Body of pancreas (tissue), 4 donors: ENCODE data around the gene STAT4. TPM values are rescaled to one million over a fixed set of nuclear protein-coding genes. Genes with fewer than 3 reads are reported as not detected.

Experiments used
- ATAC-seq: fragments of 150-250 bp; one replicate; pipeline ENCODE4 v1.9.1; 2016
- DNase-seq, 4 donors: peaks; one replicate each; pipeline ENCODE4 v3.0.0-alpha.2; 2019
- H3K27ac ChIP-seq, 4 donors: fragments of 200-600 bp; sonication (generic); 1 replicate in 3 of 4; 2 replicates in 1 of 4; pipeline versions ENCODE4 v1.5.1 to v1.6.1; 2016 to 2019; ENCODE audit warnings: mild to moderate bottlenecking in 1 of 4, mixed read lengths in 1 of 4, moderate library complexity in 1 of 4
- H3K27me3 ChIP-seq, 2 donors: fragments of 200-600 bp; sonication (generic); one replicate each; pipeline ENCODE4 v1.6.0; 2016; ENCODE audit warnings: mild to moderate bottlenecking in 1 of 2
- H3K36me3 ChIP-seq, 2 donors: fragments of 200-600 bp; sonication (generic); replicated peaks in 1 of 2; 2 replicates each; pipeline ENCODE4 v1.5.1; 2016; ENCODE audit warnings: low read depth in 2 of 2; ENCODE audit not compliant: insufficient read depth in 1 of 2
- H3K4me1 ChIP-seq: fragments of 200-600 bp; sonication (generic); one replicate; pipeline ENCODE4 v1.6.0; 2016
- H3K4me3 ChIP-seq, 2 donors: fragments of 200-600 bp; sonication (generic); 1 replicate in 1 of 2; 2 replicates in 1 of 2; pipeline ENCODE4 v1.5.1; 2016 to 2019
- H3K9me3 ChIP-seq, 3 donors: fragments of 200-600 bp; sonication (generic); 1 replicate in 2 of 3; 2 replicates in 1 of 3; pipeline ENCODE4 v1.5.1; 2016
- POLR2A ChIP-seq, 3 donors: fragments of 450-650 bp; IDR thresholded peaks; one replicate each; pipeline ENCODE4 v1.6.1; 2016; ENCODE audit warnings: antibody characterized with exemption in 3 of 3, mild to moderate bottlenecking in 2 of 3
- WGBS, 2 donors: methylation state at CpG; one replicate each; pipeline ENCODE4 v1.1.5; 2017; 5-methylcytosine and 5-hydroxymethylcytosine counted together
- intact Hi-C: fragments of 100-400 bp; cut with DNase I; formaldehyde crosslinking; loops from one replicate; pipeline ENCODE4 v1.15.1; 2023
- total RNA-seq, 2 donors: library from RNA; depleted of rRNA; stranded (reverse); fragments of >200 nt; gene quantifications; one replicate each; pipeline ENCODE4 v1.1.0, GENCODE V29; 2016
- TF ChIP-seq, protein P1 (sequence below), 7 experiments: fragments of 450-650 bp in 4 of 7; fragments of 200-600 bp in 3 of 7; sonication (generic) in 3 of 7; IDR thresholded peaks; one replicate each; pipeline ENCODE4 v1.5.1; 2016 to 2019; ENCODE audit warnings: antibody characterized with exemption in 7 of 7

STAT4 gene
- total RNA-seq, 2 donors from 2014 or later, result 0.52 to 2.6 TPM

DNA sequence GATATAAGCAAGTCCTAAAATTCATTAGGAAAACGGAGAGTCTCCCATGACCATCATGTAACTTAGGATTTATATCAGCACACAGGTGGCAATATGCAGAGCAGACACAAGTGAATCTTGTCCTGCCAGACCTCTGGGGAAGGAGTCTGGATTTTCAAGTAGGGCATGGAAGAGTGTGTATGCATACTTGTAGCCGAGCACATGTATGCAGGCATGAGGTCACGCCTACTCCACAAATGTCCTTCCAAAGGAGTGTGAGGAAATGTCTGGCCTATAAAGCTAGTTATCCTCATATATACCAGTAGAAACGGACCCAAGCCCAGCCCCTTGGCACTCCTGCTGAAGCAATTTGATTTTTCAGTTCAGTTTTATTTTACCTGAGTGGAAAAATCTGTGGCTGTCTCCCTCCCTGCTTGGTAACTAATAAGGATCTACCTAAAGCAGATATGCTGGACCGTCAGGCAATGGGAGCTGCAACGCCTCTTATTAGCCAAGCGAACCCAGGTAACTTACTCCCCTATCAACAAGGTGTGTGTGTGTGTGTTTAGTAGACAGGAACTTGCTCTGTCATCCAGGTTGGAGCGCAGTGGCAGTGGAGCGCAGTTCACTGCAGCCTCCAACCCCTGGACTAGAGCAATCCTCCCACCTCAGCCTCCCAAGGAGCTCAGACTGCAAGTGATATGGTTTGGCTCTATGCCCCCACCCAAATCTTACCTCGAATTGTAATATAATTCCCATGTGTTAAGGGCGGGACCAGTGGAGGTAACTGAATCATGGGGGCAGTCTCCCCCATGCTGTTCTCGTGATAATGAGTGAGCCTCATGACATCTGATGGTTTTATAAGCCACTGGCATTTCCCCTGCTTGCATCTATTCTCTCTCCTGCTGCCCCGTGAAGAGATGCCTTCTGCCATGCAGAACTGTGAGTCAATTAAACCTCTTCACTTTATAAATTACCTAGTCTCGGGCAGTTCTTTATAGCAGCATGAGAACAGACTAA, 139.6 kb downstream of the STAT4 start:
- intact Hi-C loops, result no loop called here
- Histone ChIP-seq H3K27ac (no peak overlapping the region), H3K4me3 (no peak overlapping the region), H3K36me3 (peaks cover 0 to 6% of the 10 kb centered on the region in 2 donors), H3K4me1 (peaks cover 33% of the 10 kb centered on the region), H3K27me3 (no peaks in the 10 kb centered on the region), H3K9me3 (no peaks in the 10 kb centered on the region)
- WGBS, 2 donors, result 72 to 77% methylated on average over 14 of the region's 14 CpGs
- no peak for DNase-seq
- TF ChIP-seq POLR2A (IDR thresholded peaks at IDR 0.05), result no peak
- TF ChIP-seq, protein P1, sequence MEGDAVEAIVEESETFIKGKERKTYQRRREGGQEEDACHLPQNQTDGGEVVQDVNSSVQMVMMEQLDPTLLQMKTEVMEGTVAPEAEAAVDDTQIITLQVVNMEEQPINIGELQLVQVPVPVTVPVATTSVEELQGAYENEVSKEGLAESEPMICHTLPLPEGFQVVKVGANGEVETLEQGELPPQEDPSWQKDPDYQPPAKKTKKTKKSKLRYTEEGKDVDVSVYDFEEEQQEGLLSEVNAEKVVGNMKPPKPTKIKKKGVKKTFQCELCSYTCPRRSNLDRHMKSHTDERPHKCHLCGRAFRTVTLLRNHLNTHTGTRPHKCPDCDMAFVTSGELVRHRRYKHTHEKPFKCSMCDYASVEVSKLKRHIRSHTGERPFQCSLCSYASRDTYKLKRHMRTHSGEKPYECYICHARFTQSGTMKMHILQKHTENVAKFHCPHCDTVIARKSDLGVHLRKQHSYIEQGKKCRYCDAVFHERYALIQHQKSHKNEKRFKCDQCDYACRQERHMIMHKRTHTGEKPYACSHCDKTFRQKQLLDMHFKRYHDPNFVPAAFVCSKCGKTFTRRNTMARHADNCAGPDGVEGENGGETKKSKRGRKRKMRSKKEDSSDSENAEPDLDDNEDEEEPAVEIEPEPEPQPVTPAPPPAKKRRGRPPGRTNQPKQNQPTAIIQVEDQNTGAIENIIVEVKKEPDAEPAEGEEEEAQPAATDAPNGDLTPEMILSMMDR (IDR thresholded peaks at IDR 0.05), result no peak
- ATAC-seq, result no peak

DNA sequence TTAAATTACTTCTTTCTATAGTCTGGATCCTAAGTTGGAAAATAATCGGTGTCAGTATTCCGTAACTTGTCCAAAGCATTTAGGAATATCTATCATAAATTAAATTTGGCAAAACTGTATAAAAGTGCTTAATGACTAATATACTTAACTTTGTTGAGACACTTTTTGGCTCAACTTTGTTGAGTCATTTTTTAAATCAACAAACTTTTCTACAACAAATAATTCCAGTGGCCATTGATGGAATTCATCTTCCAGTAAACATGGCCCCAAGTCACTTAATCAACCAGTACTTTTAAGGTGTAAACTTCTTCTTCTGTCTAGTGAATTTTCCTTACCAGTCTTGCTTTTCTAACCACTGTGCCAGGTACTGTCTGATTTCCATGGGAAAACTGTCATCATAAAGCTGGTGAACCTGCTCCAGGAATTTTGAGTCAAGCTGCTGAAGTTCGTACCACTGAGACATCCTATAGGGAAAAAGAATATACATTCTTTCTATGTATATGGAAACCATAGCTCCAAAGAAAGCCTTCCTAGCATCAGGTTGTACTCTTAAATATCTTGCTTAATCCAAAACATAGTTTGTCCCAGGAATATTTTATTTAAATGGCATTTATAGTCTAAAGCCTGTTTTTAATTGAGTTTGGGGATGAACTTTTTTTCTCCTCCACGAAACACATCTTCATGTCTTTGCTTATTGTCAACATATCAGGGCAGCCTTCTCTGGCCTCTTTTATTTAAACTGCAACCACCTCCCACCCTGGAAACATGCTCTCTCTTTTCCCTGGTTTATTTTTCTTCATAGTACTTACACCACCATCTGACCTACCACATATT, 141.0 kb downstream of the STAT4 start:
- 86 to 94% methylated on average over 4 of the region's 4 CpGs for WGBS, 2 donors
- DNase-seq (no peak), ATAC-seq (no peak)
- TF ChIP-seq POLR2A (IDR thresholded peaks at IDR 0.05), result no peak
- TF ChIP-seq, protein P1 (IDR thresholded peaks at IDR 0.05), result no peak
- no peaks in the 10 kb centered on the region for H3K9me3 ChIP-seq
- H3K27ac ChIP-seq, result no peak overlapping the region
- intact Hi-C loops, result no loop called here
- H3K27me3 ChIP-seq, result no peaks in the 10 kb centered on the region
- peaks cover 0 to 10% of the 10 kb centered on the region in 2 donors for H3K36me3 ChIP-seq
- H3K4me3 ChIP-seq, result no peak overlapping the region
- H3K4me1 ChIP-seq, result peaks cover 32% of the 10 kb centered on the region

DNA sequence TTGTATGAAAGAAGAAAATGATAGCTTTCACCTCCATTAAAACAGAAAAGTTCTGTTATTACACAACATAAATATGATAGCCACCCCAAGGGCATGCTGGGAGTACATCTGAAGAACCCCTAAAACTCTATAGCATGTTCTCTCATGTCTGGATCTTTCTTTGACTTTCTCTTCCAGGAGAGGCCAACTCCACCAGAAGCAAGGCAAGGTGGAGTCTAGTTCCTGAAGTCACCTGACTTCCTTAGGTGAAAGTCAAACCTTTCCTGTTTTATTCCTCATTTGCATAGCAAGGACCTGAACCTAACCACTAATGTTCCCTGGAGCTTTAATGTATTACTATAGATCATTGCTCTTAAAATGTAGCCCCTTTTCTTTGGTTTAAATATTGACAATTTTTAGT, 142.5 kb downstream of the STAT4 start:
- intact Hi-C loops, result no loop called here
- DNase-seq, result no peak

DNA sequence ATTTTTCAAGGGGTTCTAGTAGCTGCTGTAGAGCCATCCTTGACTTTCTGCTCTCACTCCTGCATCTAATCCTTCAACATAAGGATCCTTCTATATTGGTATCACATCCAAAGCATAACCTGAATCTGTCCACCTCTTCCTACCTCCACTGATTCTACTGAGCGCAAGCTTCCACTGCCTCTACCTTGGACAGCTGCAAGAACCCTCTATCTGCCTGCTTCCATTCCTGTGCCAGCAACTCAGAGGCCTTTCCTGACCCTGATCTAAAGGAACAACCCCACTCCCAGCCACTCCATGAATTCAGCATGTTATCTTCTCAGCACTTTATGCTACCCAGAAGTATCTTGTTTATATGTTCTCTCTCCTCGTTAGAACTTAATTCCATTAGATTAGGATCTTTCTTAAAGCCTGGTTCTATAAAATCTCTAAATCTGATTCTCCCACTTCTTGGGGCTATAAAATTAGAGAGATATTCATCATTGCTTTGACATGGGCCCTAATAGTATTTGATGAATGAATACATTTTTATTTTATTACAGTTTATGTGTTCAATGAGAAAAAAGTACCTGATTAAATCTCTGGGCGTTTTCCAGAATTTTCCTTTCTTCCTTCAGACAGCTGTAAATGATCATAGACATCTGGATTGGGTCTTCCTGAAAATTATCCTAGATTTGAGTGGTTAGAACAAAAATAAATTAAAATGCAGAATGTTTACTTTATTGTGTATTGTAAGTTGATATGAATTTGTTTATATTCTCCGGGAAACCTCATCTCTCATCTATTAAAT, 143.6 kb downstream of the STAT4 start:
- no peak overlapping the region for H3K27ac ChIP-seq
- intact Hi-C loops, result no loop called here
- DNase-seq (no peak), ATAC-seq (no peak)
- no peaks in the 10 kb centered on the region for H3K9me3 ChIP-seq
- H3K36me3 ChIP-seq, result peaks cover 3 to 12% of the 10 kb centered on the region in 2 donors
- H3K27me3 ChIP-seq, result no peaks in the 10 kb centered on the region
- no peak overlapping the region for H3K4me3 ChIP-seq
- H3K4me1 ChIP-seq, result peaks cover 15% of the 10 kb centered on the region
- WGBS, 2 donors, result 93 to 95% methylated on average over 4 of the region's 4 CpGs
- TF ChIP-seq, protein P1 (IDR thresholded peaks at IDR 0.05), result no peak
- TF ChIP-seq POLR2A (IDR thresholded peaks at IDR 0.05), result no peak

More for the DNA sequence above, 142.5 kb downstream of the STAT4 start:
- no peak for ATAC-seq
- Histone ChIP-seq H3K4me3 (no peak overlapping the region), H3K27me3 (no peaks in the 10 kb centered on the region), H3K27ac (no peak overlapping the region), H3K36me3 (peaks cover 3 to 12% of the 10 kb centered on the region in 2 donors), H3K4me1 (peaks cover 26% of the 10 kb centered on the region), H3K9me3 (no peaks in the 10 kb centered on the region)
- TF ChIP-seq, protein P1 (IDR thresholded peaks at IDR 0.05), result no peak
- TF ChIP-seq POLR2A (IDR thresholded peaks at IDR 0.05), result no peak
